Parathyroid adenoma (tissue), 2 donors: ENCODE measurements around the gene ATP5MG.

Experiments used
- H2AFZ ChIP-seq: fragments of 300-600 bp; sonication (generic); one replicate; pipeline ENCODE4 v1.7.0; 2017; ENCODE audit warnings: antibody characterized with exemption, mild to moderate bottlenecking
- H3K27ac ChIP-seq: fragments of 300-600 bp; sonication (generic); one replicate; pipeline ENCODE4 v1.7.0; 2017
- H3K27me3 ChIP-seq: fragments of 300-600 bp; sonication (generic); one replicate; pipeline ENCODE4 v1.7.0; 2017; ENCODE audit warnings: low read length; ENCODE audit not compliant: control insufficient read depth, insufficient read depth
- H3K36me3 ChIP-seq: fragments of 300-600 bp; sonication (generic); one replicate; pipeline ENCODE4 v1.7.0; 2017; ENCODE audit warnings: low read length; ENCODE audit not compliant: control insufficient read depth, insufficient read depth
- H3K4me1 ChIP-seq: fragments of 300-600 bp; sonication (generic); one replicate; pipeline ENCODE4 v1.7.0; 2017; ENCODE audit warnings: control low read depth
- H3K4me2 ChIP-seq: fragments of 300-600 bp; sonication (generic); one replicate; pipeline ENCODE4 v1.7.0; 2017; ENCODE audit warnings: low read length
- H3K4me3 ChIP-seq: fragments of 300-600 bp; sonication (generic); one replicate; pipeline ENCODE4 v1.7.0; 2017; ENCODE audit warnings: low read depth, low read length
- H3K79me2 ChIP-seq: fragments of 300-600 bp; sonication (generic); one replicate; pipeline ENCODE4 v1.7.0; 2017; ENCODE audit warnings: control low read depth
- H3K9ac ChIP-seq: fragments of 300-600 bp; sonication (generic); one replicate; pipeline ENCODE4 v1.7.0; 2017; ENCODE audit warnings: mild to moderate bottlenecking
- H3K9me3 ChIP-seq: fragments of 300-600 bp; sonication (generic); one replicate; pipeline ENCODE4 v1.7.0; 2017; ENCODE audit warnings: low read length; ENCODE audit not compliant: control insufficient read depth
- CTCF ChIP-seq: fragments of 300-600 bp; sonication (generic); IDR thresholded peaks from one replicate; pipeline ENCODE4 v1.7.0; 2017; ENCODE audit warnings: antibody characterized with exemption, mild to moderate bottlenecking
- donor health status: primary hyperparathyroidism.

ATP5MG gene

DNA sequence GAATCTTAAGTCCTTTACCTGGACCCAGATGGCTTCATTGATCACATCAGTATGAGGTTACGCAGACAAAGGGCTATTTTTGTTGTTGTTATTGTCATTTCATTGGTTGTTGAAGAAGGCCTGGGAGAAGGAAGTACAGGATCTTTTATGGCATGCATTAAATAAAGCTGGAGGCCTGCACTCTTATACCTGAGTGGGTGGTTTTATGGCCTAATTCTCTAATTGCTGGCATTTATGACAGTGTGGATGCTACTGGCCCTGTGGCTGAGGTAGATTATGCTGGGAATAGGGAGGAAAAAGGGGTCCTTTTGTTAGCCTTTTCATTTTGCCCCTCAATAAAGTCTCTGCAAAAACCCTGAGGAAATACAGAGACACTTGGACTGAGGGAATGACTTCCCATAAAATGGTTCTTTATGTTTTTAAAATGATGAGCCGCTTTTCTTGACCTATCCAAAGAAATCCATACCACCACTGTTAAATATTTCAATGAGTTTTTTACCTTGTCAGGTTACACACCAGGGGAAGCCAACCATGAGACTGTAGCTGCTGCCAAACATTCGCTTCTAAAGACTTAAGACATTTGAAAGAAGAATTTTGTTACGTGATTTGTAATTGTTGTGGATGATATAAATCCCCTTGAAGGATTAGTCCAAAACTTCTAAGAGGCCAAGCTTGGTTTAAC is 41.6 kb downstream of the ATP5MG start:
- Histone ChIP-seq H3K9ac (no peak overlapping the region), H3K27ac (no peak overlapping the region), H3K4me3 (no peak overlapping the region), H2AFZ (no peak overlapping the region), H3K4me2 (no peak overlapping the region), H3K27me3 (no peaks in the 10 kb centered on the region), H3K9me3 (no peaks in the 10 kb centered on the region), H3K79me2 (peaks cover 58% of the 10 kb centered on the region), H3K36me3 (no peaks in the 10 kb centered on the region), H3K4me1 (peaks cover 13% of the 10 kb centered on the region)
- no peak for TF ChIP-seq CTCF

- no peak overlapping the region for H3K27ac ChIP-seq
- H3K4me1 ChIP-seq = peaks cover 13% of the 10 kb centered on the region
- no peaks in the 10 kb centered on the region for H3K36me3 ChIP-seq
- H3K27me3 ChIP-seq = no peaks in the 10 kb centered on the region
- no peaks in the 10 kb centered on the region for H3K9me3 ChIP-seq
- H2AFZ ChIP-seq = no peak overlapping the region
- H3K4me3 ChIP-seq = no peak overlapping the region
- H3K9ac ChIP-seq = no peak overlapping the region
- TF ChIP-seq CTCF = no peak
- H3K79me2 ChIP-seq = peaks cover 60% of the 10 kb centered on the region
- no peak overlapping the region for H3K4me2 ChIP-seq
Observed at GRCh38 chr11:118443590-118444218, 42.3 kb downstream of the ATP5MG start.

DNA sequence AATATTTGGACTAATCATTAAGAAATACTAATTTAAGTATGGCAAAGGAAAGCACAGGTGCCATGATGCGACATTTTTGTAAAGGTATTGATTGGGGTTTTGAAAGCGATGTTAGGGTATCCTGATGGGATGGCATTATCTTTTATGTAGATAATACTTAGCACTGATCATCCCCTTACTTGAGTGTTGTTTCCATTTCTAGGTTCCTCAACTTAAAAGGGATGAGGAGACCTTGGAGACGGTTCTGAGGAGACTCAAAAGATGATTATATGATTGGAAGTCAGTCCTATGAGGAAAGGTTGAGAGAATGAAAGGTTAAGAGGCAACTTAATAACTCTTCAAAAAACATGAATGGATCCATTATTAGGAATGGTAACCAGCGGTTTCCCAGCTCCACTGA is 46.0 kb downstream of the ATP5MG start:
- no peak overlapping the region for H3K4me2 ChIP-seq
- H2AFZ ChIP-seq = no peak overlapping the region
- no peak overlapping the region for H3K27ac ChIP-seq
- peaks cover 18% of the 10 kb centered on the region for H3K4me1 ChIP-seq
- H3K9ac ChIP-seq = no peak overlapping the region
- no peaks in the 10 kb centered on the region for H3K36me3 ChIP-seq
- no peak for TF ChIP-seq CTCF
- H3K9me3 ChIP-seq = no peaks in the 10 kb centered on the region
- no peak overlapping the region for H3K4me3 ChIP-seq
- peaks cover 49% of the 10 kb centered on the region for H3K79me2 ChIP-seq
- no peaks in the 10 kb centered on the region for H3K27me3 ChIP-seq

GRCh38 chr11:118448294-118448693 is 46.9 kb downstream of the ATP5MG start:
- Histone ChIP-seq H2AFZ (no peak overlapping the region), H3K4me2 (no peak overlapping the region), H3K4me3 (no peak overlapping the region), H3K4me1 (peaks cover 14% of the 10 kb centered on the region), H3K9me3 (no peaks in the 10 kb centered on the region), H3K79me2 (peaks cover 50% of the 10 kb centered on the region), H3K27ac (no peak overlapping the region), H3K27me3 (no peaks in the 10 kb centered on the region), H3K9ac (no peak overlapping the region), H3K36me3 (no peaks in the 10 kb centered on the region)
- no peak for TF ChIP-seq CTCF
